Daoy (cell line): Measurements from ENCODE around the gene BORCS6. TPM values are rescaled to one million over a fixed set of nuclear protein-coding genes. Genes with fewer than 3 reads are reported as not detected.

ENCODE experiments used
- DNase-seq: peaks from one replicate; pipeline ENCODE4 v3.0.0-alpha.2; 2015; ENCODE audit warnings: low read depth
- total RNA-seq: library from RNA; depleted of rRNA; stranded (reverse); fragments of >200 nt; shearing (Covaris generic); gene quantifications from 2 replicates; pipeline ENCODE4 v1.2.3, GENCODE V29; 2014

Gene BORCS6
- total RNA-seq, 1 experiment from 2014 or later: 3.3 TPM

GRCh38 chr17:8210761-8211458, 20.9 kb upstream of the BORCS6 start:
- DNase-seq: no peak

GRCh38 chr17:8209907-8210760, 20.2 kb upstream of the BORCS6 start, which contains the start of gene AURKB:
Gene AURKB (minus strand): TSS chr17:8210575. CDS start chr17:8210224, 351 bp downstream.
- peak; percentile 96 for DNase-seq

- no peak for DNase-seq
Observed at GRCh38 chr17:8206536-8206935, 16.6 kb upstream of the BORCS6 start.

- no peak for DNase-seq
Observed at GRCh38 chr17:8204761-8205555, 15.0 kb upstream of the BORCS6 start.

GRCh38 chr17:8192070-8192815, 2.3 kb upstream of the BORCS6 start:
- peak; percentile 44 for DNase-seq

GRCh38 chr17:8190506-8190905, 526 bp upstream of the BORCS6 start:
- no peak for DNase-seq

GRCh38 chr17:8189041-8189710, 804 bp downstream of the BORCS6 start:
- no peak for DNase-seq

GRCh38 chr17:8188263-8188839, 1.6 kb downstream of the BORCS6 start:
- DNase-seq: no peak

- DNase-seq: peak; percentile 96
Observed at GRCh38 chr17:8187517-8188262, 2.3 kb downstream of the BORCS6 start.

GRCh38 chr17:8186787-8187516, 3.0 kb downstream of the BORCS6 start:
- peak; percentile 92 for DNase-seq

- no peak for DNase-seq
Observed at GRCh38 chr17:8186446-8186786, 3.6 kb downstream of the BORCS6 start.

- DNase-seq: peak; percentile 85
Observed at GRCh38 chr17:8185582-8186445, 4.2 kb downstream of the BORCS6 start.

GRCh38 chr17:8176998-8177731, 12.8 kb downstream of the BORCS6 start:
- DNase-seq: no peak

GRCh38 chr17:8176197-8176940, 13.6 kb downstream of the BORCS6 start, which contains the start of gene TMEM107:
Gene TMEM107 (minus strand): TSS chr17:8176380. CDS start chr17:8176286, 94 bp downstream.
- DNase-seq: peak; percentile 86

GRCh38 chr17:8175795-8176196, 14.2 kb downstream of the BORCS6 start:
- no peak for DNase-seq

GRCh38 chr17:8173871-8174322, 16.1 kb downstream of the BORCS6 start:
- DNase-seq: no peak
